Body of pancreas (tissue), 4 donors: ENCODE data around the gene ASPM. TPM values are rescaled to one million over a fixed set of nuclear protein-coding genes. Genes with fewer than 3 reads are reported as not detected.

Experiments
- ATAC-seq: fragments of 150-250 bp; one replicate; pipeline ENCODE4 v1.9.1; 2016
- DNase-seq, 4 donors: peaks; one replicate each; pipeline ENCODE4 v3.0.0-alpha.2; 2019
- H3K27ac ChIP-seq, 4 donors: fragments of 200-600 bp; sonication (generic); 1 replicate in 3 of 4; 2 replicates in 1 of 4; pipeline versions ENCODE4 v1.5.1 to v1.6.1; 2016 to 2019; ENCODE audit warnings: mild to moderate bottlenecking in 1 of 4, mixed read lengths in 1 of 4, moderate library complexity in 1 of 4
- H3K27me3 ChIP-seq, 2 donors: fragments of 200-600 bp; sonication (generic); one replicate each; pipeline ENCODE4 v1.6.0; 2016; ENCODE audit warnings: mild to moderate bottlenecking in 1 of 2
- H3K36me3 ChIP-seq, 2 donors: fragments of 200-600 bp; sonication (generic); replicated peaks in 1 of 2; 2 replicates each; pipeline ENCODE4 v1.5.1; 2016; ENCODE audit warnings: low read depth in 2 of 2; ENCODE audit not compliant: insufficient read depth in 1 of 2
- H3K4me1 ChIP-seq: fragments of 200-600 bp; sonication (generic); one replicate; pipeline ENCODE4 v1.6.0; 2016
- H3K4me3 ChIP-seq, 2 donors: fragments of 200-600 bp; sonication (generic); 1 replicate in 1 of 2; 2 replicates in 1 of 2; pipeline ENCODE4 v1.5.1; 2016 to 2019
- H3K9me3 ChIP-seq, 3 donors: fragments of 200-600 bp; sonication (generic); 1 replicate in 2 of 3; 2 replicates in 1 of 3; pipeline ENCODE4 v1.5.1; 2016
- POLR2A ChIP-seq, 3 donors: fragments of 450-650 bp; IDR thresholded peaks; one replicate each; pipeline ENCODE4 v1.6.1; 2016; ENCODE audit warnings: antibody characterized with exemption in 3 of 3, mild to moderate bottlenecking in 2 of 3
- WGBS, 2 donors: methylation state at CpG; one replicate each; pipeline ENCODE4 v1.1.5; 2017; 5-methylcytosine and 5-hydroxymethylcytosine counted together
- intact Hi-C: fragments of 100-400 bp; cut with DNase I; formaldehyde crosslinking; loops from one replicate; pipeline ENCODE4 v1.15.1; 2023
- total RNA-seq, 2 donors: library from RNA; depleted of rRNA; stranded (reverse); fragments of >200 nt; gene quantifications; one replicate each; pipeline ENCODE4 v1.1.0, GENCODE V29; 2016
- TF ChIP-seq, protein P1 (sequence below), 7 experiments: fragments of 450-650 bp in 4 of 7; fragments of 200-600 bp in 3 of 7; sonication (generic) in 3 of 7; IDR thresholded peaks; one replicate each; pipeline ENCODE4 v1.5.1; 2016 to 2019; ENCODE audit warnings: antibody characterized with exemption in 7 of 7

Gene ASPM
- total RNA-seq, 2 donors from 2014 or later = under 0.01 to 0.66 TPM

GRCh38 chr1:197183195-197183748 lies 36.8 kb upstream of the ASPM start:
- WGBS, 2 donors = 73% methylated on average over 5 of the region's 5 CpGs
- DNase-seq (no peak), ATAC-seq (no peak)
- Histone ChIP-seq H3K4me3 (no peak overlapping the region), H3K4me1 (peaks cover 6% of the 10 kb centered on the region), H3K27me3 (no peaks in the 10 kb centered on the region), H3K27ac (no peak overlapping the region), H3K9me3 (no peaks in the 10 kb centered on the region), H3K36me3 (peaks cover 0 to 23% of the 10 kb centered on the region in 2 donors)
- intact Hi-C loops = no loop called here
- TF ChIP-seq, protein P1, sequence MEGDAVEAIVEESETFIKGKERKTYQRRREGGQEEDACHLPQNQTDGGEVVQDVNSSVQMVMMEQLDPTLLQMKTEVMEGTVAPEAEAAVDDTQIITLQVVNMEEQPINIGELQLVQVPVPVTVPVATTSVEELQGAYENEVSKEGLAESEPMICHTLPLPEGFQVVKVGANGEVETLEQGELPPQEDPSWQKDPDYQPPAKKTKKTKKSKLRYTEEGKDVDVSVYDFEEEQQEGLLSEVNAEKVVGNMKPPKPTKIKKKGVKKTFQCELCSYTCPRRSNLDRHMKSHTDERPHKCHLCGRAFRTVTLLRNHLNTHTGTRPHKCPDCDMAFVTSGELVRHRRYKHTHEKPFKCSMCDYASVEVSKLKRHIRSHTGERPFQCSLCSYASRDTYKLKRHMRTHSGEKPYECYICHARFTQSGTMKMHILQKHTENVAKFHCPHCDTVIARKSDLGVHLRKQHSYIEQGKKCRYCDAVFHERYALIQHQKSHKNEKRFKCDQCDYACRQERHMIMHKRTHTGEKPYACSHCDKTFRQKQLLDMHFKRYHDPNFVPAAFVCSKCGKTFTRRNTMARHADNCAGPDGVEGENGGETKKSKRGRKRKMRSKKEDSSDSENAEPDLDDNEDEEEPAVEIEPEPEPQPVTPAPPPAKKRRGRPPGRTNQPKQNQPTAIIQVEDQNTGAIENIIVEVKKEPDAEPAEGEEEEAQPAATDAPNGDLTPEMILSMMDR (IDR thresholded peaks at IDR 0.05) = no peak
- TF ChIP-seq POLR2A (IDR thresholded peaks at IDR 0.05) = no peak

DNA sequence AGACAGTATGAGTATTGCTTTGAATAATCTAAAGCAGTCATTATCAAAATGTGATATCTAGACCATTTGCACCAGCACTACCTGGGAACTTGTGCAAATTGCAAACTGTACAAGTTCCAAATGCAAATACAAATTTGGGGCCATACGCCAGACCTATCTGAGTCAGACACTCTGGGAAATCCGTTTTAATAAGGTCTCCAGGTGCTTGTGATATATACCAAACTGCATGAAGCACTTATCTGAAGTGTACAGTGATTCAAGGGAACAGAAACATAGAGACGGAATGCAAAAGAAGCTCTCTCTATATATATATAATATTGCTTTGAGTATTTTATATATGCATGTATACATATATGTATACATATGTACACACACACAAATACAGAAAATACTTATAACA lies 36.2 kb upstream of the ASPM start:
- intact Hi-C loops = no loop called here
- 44 to 46% methylated on average over 3 of the region's 3 CpGs for WGBS, 2 donors
- no peaks in the 10 kb centered on the region for H3K9me3 ChIP-seq
- TF ChIP-seq, protein P1 (IDR thresholded peaks at IDR 0.05) = no peak
- no peak for TF ChIP-seq POLR2A (IDR thresholded peaks at IDR 0.05)
- H3K4me1 ChIP-seq = peaks cover 6% of the 10 kb centered on the region
- no peaks in the 10 kb centered on the region for H3K27me3 ChIP-seq
- peaks cover 0 to 19% of the 10 kb centered on the region in 2 donors for H3K36me3 ChIP-seq
- DNase-seq (no peak), ATAC-seq (no peak)
- H3K4me3 ChIP-seq = no peak overlapping the region
- no peak overlapping the region for H3K27ac ChIP-seq

DNA sequence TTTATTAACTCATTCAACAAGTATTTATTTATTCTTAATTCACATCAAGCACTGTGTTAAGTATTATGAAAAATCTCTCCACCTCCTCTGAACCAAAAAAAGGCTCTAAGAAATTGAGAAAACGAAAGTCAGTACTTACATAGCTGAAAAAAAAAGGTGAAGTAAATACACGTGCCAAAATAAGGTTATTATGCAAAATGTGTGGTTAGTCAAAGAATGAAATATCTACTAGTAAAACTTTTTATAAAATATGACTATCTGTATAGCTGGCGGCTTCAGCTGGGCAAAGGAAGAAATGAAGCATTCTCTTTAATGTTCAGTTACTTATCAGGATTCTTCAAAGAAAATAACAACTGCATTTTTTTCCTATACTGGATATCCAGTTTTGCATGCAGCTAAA lies 35.5 kb upstream of the ASPM start:
- 44 to 50% methylated on average over 3 of the region's 3 CpGs for WGBS, 2 donors
- Histone ChIP-seq H3K27ac (no peak overlapping the region), H3K4me1 (peaks cover 6% of the 10 kb centered on the region), H3K9me3 (no peaks in the 10 kb centered on the region), H3K4me3 (no peak overlapping the region), H3K36me3 (peaks cover 0 to 15% of the 10 kb centered on the region in 2 donors), H3K27me3 (no peaks in the 10 kb centered on the region)
- TF ChIP-seq POLR2A (IDR thresholded peaks at IDR 0.05) = no peak
- TF ChIP-seq, protein P1 (IDR thresholded peaks at IDR 0.05) = no peak
- DNase-seq (no peak), ATAC-seq (no peak)
- intact Hi-C loops = no loop called here

DNA sequence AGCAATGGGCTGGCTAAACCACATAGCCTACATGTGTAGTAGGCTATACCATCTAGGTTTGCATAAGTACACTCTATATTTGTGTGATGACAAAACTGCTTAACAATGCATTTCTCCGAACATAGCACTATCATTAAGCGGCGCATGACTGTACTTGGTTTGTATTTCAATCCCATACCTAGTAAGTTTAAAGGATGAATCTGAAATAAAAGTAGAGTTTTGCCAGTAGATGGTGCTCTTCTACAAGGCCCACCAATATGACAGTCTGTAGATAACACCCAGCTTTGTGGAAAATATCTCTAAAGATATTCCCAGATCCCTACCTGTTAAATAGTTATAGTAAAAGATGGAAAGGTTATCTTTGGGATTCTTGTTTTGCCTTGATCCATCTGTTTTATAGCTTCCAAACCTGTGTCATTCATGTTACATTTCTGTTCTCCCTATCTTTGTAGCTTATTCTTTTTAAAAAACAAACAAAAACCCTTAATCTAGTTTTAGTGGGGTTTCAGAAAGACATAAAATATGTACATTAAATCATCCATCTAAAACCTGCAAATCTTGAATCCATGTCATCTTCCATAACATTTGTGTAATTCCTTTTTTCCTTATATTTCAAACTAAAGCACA lies 33.9 kb upstream of the ASPM start:
- H3K9me3 ChIP-seq = no peaks in the 10 kb centered on the region
- H3K27me3 ChIP-seq = no peaks in the 10 kb centered on the region
- WGBS, 2 donors = 70 to 75% methylated on average over 3 of the region's 3 CpGs
- intact Hi-C loops = no loop called here
- H3K4me3 ChIP-seq = no peak overlapping the region
- no peak for DNase-seq
- H3K27ac ChIP-seq = no peak overlapping the region
- TF ChIP-seq, protein P1 (IDR thresholded peaks at IDR 0.05) = peak in 6 of 7 experiments; percentile 40 to 54 (median 48)
- TF ChIP-seq POLR2A (IDR thresholded peaks at IDR 0.05) = no peak
- peak; percentile 52 for ATAC-seq
- peaks cover 6% of the 10 kb centered on the region for H3K4me1 ChIP-seq
- H3K36me3 ChIP-seq = peaks cover 0 to 16% of the 10 kb centered on the region in 2 donors

DNA sequence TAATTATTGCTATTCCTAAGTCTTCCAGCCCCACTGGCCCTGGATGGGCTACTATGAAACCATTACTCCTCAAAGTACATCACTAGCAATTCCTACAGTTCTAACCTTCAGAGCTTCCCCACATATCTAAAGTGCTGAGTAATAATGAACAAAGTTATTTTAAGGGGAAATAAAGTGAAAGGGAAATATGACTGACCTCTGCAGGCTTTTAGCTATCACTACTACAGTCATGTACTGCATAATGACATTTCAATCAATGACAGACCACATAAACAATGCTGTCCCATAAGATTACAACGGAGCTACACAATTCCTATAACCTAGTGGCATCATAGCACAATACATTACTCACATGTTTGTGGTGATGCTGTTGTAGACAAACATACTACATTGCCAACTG lies 32.5 kb upstream of the ASPM start:
- no peak overlapping the region for H3K4me3 ChIP-seq
- H3K27me3 ChIP-seq = no peaks in the 10 kb centered on the region
- DNase-seq (no peak), ATAC-seq (no peak)
- H3K9me3 ChIP-seq = no peaks in the 10 kb centered on the region
- peaks cover 10% of the 10 kb centered on the region for H3K4me1 ChIP-seq
- 44 to 51% methylated on average over 1 of the region's 1 CpG for WGBS, 2 donors
- no peak overlapping the region for H3K27ac ChIP-seq
- H3K36me3 ChIP-seq = peaks cover 0 to 17% of the 10 kb centered on the region in 2 donors
- intact Hi-C loops = no loop called here
- no peak for TF ChIP-seq POLR2A (IDR thresholded peaks at IDR 0.05)
- TF ChIP-seq, protein P1 (IDR thresholded peaks at IDR 0.05) = no peak
